Panc1 (cell line): ENCODE results near the gene DNM3. TPM values are rescaled to one million over a fixed set of nuclear protein-coding genes. Genes with fewer than 3 reads are reported as not detected.

ENCODE experiments used
- ATAC-seq: fragments of 200-7000 bp; cut with Tn5 transposase; 2 replicates; pipeline ENCODE4 v1.9.1; 2020; ENCODE audit warnings: mild to moderate bottlenecking, moderate library complexity
- BruUV-seq: library from RNA; stranded (reverse); fragments of 400-500 nt; replicated peaks from 2 replicates; lab custom pipeline; 2021; lab: Mats Ljungman, UMichigan
- CTCF ChIA-PET: fragments of 300-600 bp; sonication (Branson Sonifier 250); formaldehyde crosslinking; loops from one replicate; lab custom pipeline; 2022; ENCODE audit warnings: antibody characterized with exemption; lab: Charles Lee
- POLR2A ChIA-PET: fragments of 300-600 bp; sonication (Branson Sonifier 250); formaldehyde crosslinking; loops from one replicate; lab custom pipeline; 2022; ENCODE audit warnings: antibody characterized with exemption; lab: Charles Lee
- DNase-seq: peaks from one replicate; pipeline ENCODE4 v3.0.0-alpha.2; 2010; ENCODE audit warnings: low read depth, low spot score
- H3K27ac ChIP-seq: 2 replicates; pipeline ENCODE4 v1.5.1; 2011; ENCODE audit warnings: mild to moderate bottlenecking, low read length, inconsistent platforms
- H3K27me3 ChIP-seq: fragments of 200-500 bp; sonication (Bioruptor generic); 2 replicates; pipeline ENCODE4 v1.6.0; 2014; ENCODE audit warnings: low read length, inconsistent platforms; ENCODE audit not compliant: control insufficient read depth, insufficient read depth
- H3K36me3 ChIP-seq: fragments of 200-500 bp; sonication (Bioruptor generic); 2 replicates; pipeline ENCODE4 v1.5.1; 2014; ENCODE audit warnings: inconsistent platforms, mild to moderate bottlenecking, low read length, moderate library complexity; ENCODE audit not compliant: control insufficient read depth, insufficient read depth
- H3K4me1 ChIP-seq: 2 replicates; pipeline ENCODE4 v1.5.1; 2011; ENCODE audit warnings: inconsistent platforms, mild to moderate bottlenecking, low read length, moderate library complexity; ENCODE audit not compliant: control insufficient read depth, insufficient read depth
- H3K4me3 ChIP-seq, 2 experiments: 2 replicates each; pipeline ENCODE4 v1.5.1; 2011 to 2012; ENCODE audit warnings: low read depth in 2 of 2, low read length in 2 of 2, mild to moderate bottlenecking in 2 of 2, inconsistent platforms in 1 of 2, moderate library complexity in 1 of 2
- H3K9me3 ChIP-seq: fragments of 200-500 bp; sonication (Bioruptor generic); 2 replicates; pipeline ENCODE4 v1.5.1; 2014; ENCODE audit warnings: low read depth, mild to moderate bottlenecking, inconsistent platforms, low read length, moderate library complexity; ENCODE audit not compliant: control insufficient read depth, insufficient read depth
- CTCF ChIP-seq: fragments of 450-650 bp; IDR thresholded peaks from 2 replicates; pipeline ENCODE4 v1.5.1; 2017; ENCODE audit warnings: mild to moderate bottlenecking
- POLR2AphosphoS5 ChIP-seq: IDR thresholded peaks from 2 replicates; pipeline ENCODE4 v1.6.1; 2012; ENCODE audit warnings: mild to moderate bottlenecking, low read depth, low read length, moderate library complexity
- REST ChIP-seq, 2 experiments: IDR thresholded peaks; 2 replicates each; pipeline ENCODE4 v1.6.1; 2011 to 2012; ENCODE audit warnings: low read depth in 2 of 2, control low read depth in 1 of 2, low read length in 1 of 2, mild to moderate bottlenecking in 1 of 2, moderate library complexity in 1 of 2; ENCODE audit not compliant: insufficient read depth in 1 of 2
- TCF7L2 ChIP-seq: IDR thresholded peaks from 2 replicates; pipeline ENCODE4 v1.6.1; 2011; ENCODE audit warnings: mild to moderate bottlenecking, low read depth, low read length, inconsistent platforms
- in situ Hi-C: cut with HindIII; loops from 2 replicates; pipeline ENCODE4 v1.10.0; 2016; ENCODE audit warnings: low sequenced_read_pairs, low pct_unique_long_range_greater_than_20kb
- intact Hi-C: fragments of 100-400 bp; cut with micrococcal nuclease; formaldehyde crosslinking; loops from one replicate; pipeline ENCODE4 v1.10.0; 2022; ENCODE audit not compliant: unreplicated experiment
- total RNA-seq: library from RNA; stranded (reverse); gene quantifications from one replicate; pipeline ENCODE4 v1.2.1, GENCODE V29; 2021; ENCODE audit not compliant: unreplicated experiment

DNM3 gene
- total RNA-seq, 1 experiment from 2014 or later: 0.46 TPM

GRCh38 chr1:172149346-172149745 lies 308.0 kb downstream of the DNM3 start:
- Histone ChIP-seq H3K27me3 (no peaks in the 10 kb centered on the region), H3K9me3 (no peaks in the 10 kb centered on the region), H3K36me3 (no peaks in the 10 kb centered on the region), H3K4me3 (no peak overlapping the region), H3K4me1 (no peaks in the 10 kb centered on the region; the same call in 1 of the 2 replicates), H3K27ac (peak overlapping the region; percentile 41; the same call in 1 of the 2 replicates)
- BruUV-seq: no TSS peak
- CTCF ChIA-PET: no interaction called here
- no peak for ATAC-seq
- no peak for DNase-seq
- POLR2A ChIA-PET: no interaction called here
- TF ChIP-seq CTCF (no peak), POLR2AphosphoS5 (no peak)
- intact Hi-C loops: no loop called here
- in situ Hi-C loops: no loop called here

GRCh38 chr1:172154551-172154950 lies 313.3 kb downstream of the DNM3 start:
- no peak for TF ChIP-seq TCF7L2
- TF ChIP-seq POLR2AphosphoS5: no peak
- TF ChIP-seq REST (IDR thresholded peaks at IDR 0.05; ENCODE audit: insufficient read depth in 1 of 2, low read depth in 2 of 2, low read length in 1 of 2): no peak
- TF ChIP-seq CTCF: no peak
- BruUV-seq: no TSS peak
- ATAC-seq (peak; percentile 62; the same call in 1 of the 2 replicates), DNase-seq (peak; percentile 42)
- H3K9me3 ChIP-seq: no peaks in the 10 kb centered on the region; the same call in 1 of the 2 replicates
- intact Hi-C loops (no loop called here), in situ Hi-C loops (no loop called here)
- no peaks in the 10 kb centered on the region for H3K4me1 ChIP-seq
- H3K27ac ChIP-seq: peak overlapping the region; percentile 64; the same call in 1 of the 2 replicates
- no peaks in the 10 kb centered on the region for H3K27me3 ChIP-seq
- POLR2A ChIA-PET: interaction anchor here (0.5 to 1.1 kb wide), 2 partner anchors 167 to 226 kb away, joined by 3 to 6 read pairs; no protein-coding TSS in a partner anchor
- H3K4me3 ChIP-seq: no peak overlapping the region
- H3K36me3 ChIP-seq: no peaks in the 10 kb centered on the region
- CTCF ChIA-PET: no interaction called here
